ENCODE measurements around the gene STAG3.
"Not testable (repeated sequence)": the region's sequence is repeated elsewhere in the genome, so short reads cannot be mapped to it uniquely, and the experiment has no call there.

Gene STAG3

DNA sequence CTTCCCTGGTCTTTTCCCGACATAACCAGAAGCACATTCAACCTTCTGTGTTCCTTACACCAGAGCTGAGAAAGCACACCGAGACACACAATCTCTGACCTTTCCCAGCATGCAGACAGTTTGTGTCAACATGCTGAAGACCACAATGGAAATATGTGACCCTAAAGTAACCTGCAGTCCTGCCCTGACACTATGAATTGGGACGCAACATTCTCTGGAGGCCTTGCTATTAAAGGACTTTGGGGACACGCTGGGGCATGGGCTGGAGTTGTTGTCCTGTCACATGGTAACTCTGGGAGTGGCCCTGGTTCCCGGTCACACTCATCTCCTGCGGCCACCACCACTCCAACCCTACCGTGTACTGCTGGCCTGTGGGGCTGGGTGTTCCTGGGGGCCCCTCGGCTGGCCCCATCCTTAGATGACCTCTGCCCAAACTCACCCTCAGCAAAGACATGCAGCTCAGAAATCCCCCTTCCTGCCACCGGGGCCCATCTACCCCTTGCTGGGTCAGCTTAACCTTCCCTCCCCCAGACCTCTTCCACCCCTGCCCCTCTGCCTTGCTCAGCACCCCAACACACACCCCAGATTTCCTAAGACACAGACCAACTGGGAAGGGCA lies 67.4 kb downstream of the STAG3 start:
- H3K27ac Mint-ChIP-seq: peak overlapping the region in 1 of 2 donors; percentile 57
- H3K27me3 Mint-ChIP-seq; DNase-seq; H3K9me3 Mint-ChIP-seq; ATAC-seq (replicated peaks); H3K4me3 Mint-ChIP-seq: not testable (repeated sequence)
- H3K36me3 Mint-ChIP-seq (ENCODE audit: insufficient read depth): peaks cover 14% of the 10 kb centered on the region
- peaks cover 7 to 12% of the 10 kb centered on the region in 2 donors for H3K4me1 Mint-ChIP-seq (ENCODE audit: low read depth in 2 of 2)

DNA sequence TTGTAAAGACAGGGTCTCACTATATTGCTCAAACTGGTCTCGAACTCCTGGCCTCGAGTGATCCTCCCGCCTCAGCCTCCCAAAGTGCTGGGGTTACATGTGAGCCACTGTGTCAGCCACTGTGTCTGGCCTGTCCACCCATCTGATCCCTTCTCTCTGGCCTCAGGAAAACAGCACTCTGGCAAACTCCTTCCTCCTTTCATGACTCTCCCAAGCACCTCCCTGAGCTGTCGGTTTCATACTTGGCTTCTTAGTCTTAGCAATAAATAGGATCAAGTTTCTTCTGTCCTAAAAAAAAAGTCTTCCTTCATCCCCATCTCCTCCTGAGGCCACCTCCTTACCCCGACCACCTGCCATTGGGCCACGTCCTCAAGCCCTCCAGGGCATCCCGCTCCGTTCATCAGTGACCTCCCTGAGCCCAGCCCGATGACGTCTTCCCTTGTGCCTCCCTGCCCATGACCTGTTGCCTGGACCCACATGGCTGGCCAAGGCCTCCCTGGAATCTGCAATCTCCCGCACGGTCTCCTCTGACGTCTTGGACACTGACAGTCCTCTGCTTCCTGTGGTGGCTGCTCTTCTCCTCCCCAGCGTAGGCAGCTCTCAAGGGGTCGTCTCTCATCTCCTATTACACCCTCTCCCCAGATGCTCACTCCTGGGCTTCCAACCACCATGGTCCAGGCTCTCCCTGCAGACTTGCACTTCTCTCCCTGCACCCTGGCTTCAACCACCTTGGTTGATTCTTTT lies 68.6 kb downstream of the STAG3 start:
- H3K4me1 Mint-ChIP-seq (ENCODE audit: low read depth in 2 of 2): peaks cover 7 to 12% of the 10 kb centered on the region in 2 donors
- H3K9me3 Mint-ChIP-seq; DNase-seq; H3K4me3 Mint-ChIP-seq; H3K27me3 Mint-ChIP-seq; ATAC-seq (replicated peaks): not testable (repeated sequence)
- peaks cover 14% of the 10 kb centered on the region for H3K36me3 Mint-ChIP-seq (ENCODE audit: insufficient read depth)
- peak overlapping the region; percentile 57 to 85 for H3K27ac Mint-ChIP-seq

DNA sequence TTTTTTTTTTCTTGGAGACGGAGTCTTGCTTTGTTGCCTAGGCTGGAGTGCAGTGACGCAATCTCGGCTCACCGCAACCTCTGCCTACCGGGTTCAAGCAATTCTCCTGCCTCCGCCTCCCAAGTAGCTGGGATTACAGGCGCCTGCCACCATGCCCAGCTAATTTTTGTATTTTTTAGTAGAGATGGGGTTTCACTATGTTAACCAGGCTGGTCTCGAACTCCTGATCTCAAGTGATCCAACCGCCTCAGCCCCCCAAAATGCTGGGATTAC lies 69.1 kb downstream of the STAG3 start:
- DNase-seq; ATAC-seq (replicated peaks); H3K27ac Mint-ChIP-seq; H3K9me3 Mint-ChIP-seq; H3K27me3 Mint-ChIP-seq; H3K4me3 Mint-ChIP-seq: not testable (repeated sequence)
- Mint-ChIP-seq H3K36me3 (ENCODE audit: insufficient read depth) (peaks cover 14% of the 10 kb centered on the region), H3K4me1 (ENCODE audit: low read depth in 2 of 2) (peaks cover 7 to 12% of the 10 kb centered on the region in 2 donors)

DNA sequence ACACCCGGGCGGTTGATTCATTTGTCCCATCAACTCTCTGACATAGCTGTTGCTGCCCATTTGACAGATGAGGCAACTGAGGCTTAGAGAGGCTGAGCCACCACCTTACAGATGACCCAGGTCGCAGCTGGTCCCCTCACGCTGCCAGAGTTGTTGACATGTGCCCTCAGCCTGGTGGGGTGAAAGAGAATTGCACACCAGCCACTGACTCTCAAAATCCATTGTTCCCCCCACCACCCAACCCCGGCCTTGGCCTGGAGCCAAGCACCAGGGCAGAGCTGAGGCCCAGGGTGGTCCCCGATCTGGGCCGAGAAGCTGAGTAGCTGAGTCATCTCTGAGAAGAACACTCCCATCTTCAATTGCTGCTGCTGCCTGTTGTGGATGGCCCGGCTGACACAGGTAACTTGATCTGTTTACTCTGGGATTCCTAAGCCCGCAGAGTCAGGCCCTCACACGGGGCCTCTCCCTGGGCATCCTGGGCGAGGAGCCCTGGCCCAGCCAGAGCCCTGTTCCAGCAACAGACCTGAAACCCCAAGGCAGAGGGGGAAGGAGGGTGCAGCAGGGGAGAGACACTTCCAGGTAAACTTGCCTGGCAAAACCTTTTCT lies 69.5 kb downstream of the STAG3 start:
- no peak for ATAC-seq (replicated peaks)
- Mint-ChIP-seq H3K27me3 (no peaks in the 10 kb centered on the region), H3K9me3 (no peaks in the 10 kb centered on the region), H3K36me3 (ENCODE audit: insufficient read depth) (peaks cover 12% of the 10 kb centered on the region), H3K27ac (no peak overlapping the region), H3K4me1 (ENCODE audit: low read depth in 2 of 2) (peaks cover 7 to 12% of the 10 kb centered on the region in 2 donors), H3K4me3 (no peak overlapping the region)
- DNase-seq: no peak

DNA sequence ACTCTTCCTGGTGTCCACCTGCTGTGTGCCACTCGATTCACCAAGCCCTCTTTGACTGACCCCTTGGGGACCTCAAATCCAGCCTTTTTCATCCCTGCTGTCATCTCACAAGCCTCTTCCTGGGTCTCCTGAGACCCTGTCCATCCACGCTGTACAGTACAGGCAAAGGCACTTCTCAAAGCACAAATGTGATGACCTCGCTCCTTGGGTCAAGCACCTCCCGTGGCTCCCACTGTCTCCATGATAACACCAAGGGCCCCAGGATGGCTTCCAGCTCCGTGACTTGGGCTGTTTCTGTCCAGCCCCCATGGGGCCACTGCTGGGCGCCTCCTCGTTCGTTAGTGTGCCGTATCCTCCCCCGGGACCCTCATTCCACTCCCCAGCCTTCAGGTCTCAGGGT lies 70.8 kb downstream of the STAG3 start:
- Mint-ChIP-seq H3K36me3 (ENCODE audit: insufficient read depth) (peaks cover 10% of the 10 kb centered on the region), H3K4me3 (no peak overlapping the region), H3K27ac (peak overlapping the region in 1 of 2 donors; percentile 55), H3K4me1 (ENCODE audit: low read depth in 2 of 2) (peaks cover 2 to 7% of the 10 kb centered on the region in 2 donors), H3K9me3 (no peaks in the 10 kb centered on the region), H3K27me3 (no peaks in the 10 kb centered on the region)
- DNase-seq (no peak), ATAC-seq (replicated peaks) (no peak)

DNA sequence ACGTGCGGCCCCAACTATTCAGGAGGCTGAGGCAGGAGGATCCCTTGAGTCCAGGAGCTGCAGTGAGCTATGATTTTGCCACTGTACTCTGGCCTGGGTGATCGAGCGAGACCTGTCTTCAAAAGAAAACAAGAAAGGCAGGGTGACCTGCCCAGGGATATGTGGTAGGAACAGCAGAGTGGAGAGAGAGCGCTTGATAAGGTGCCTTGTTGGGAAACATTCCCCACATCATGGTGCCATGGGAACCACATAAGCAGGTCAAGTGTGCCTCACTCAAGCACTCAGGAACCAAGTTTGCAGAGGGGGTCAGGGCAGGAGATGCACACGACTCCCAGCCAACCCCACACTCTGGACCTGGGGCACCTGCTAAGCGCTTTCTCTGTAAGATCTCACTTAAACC lies 79.3 kb downstream of the STAG3 start:
- Mint-ChIP-seq H3K4me1 (ENCODE audit: low read depth in 2 of 2) (peaks cover 1 to 3% of the 10 kb centered on the region in 2 donors), H3K27ac (peak overlapping the region in 1 of 2 donors; percentile 23), H3K4me3 (no peak overlapping the region), H3K27me3 (no peaks in the 10 kb centered on the region), H3K9me3 (no peaks in the 10 kb centered on the region), H3K36me3 (ENCODE audit: insufficient read depth) (peaks cover 12% of the 10 kb centered on the region)
- DNase-seq (no peak), ATAC-seq (replicated peaks) (no peak)

DNA sequence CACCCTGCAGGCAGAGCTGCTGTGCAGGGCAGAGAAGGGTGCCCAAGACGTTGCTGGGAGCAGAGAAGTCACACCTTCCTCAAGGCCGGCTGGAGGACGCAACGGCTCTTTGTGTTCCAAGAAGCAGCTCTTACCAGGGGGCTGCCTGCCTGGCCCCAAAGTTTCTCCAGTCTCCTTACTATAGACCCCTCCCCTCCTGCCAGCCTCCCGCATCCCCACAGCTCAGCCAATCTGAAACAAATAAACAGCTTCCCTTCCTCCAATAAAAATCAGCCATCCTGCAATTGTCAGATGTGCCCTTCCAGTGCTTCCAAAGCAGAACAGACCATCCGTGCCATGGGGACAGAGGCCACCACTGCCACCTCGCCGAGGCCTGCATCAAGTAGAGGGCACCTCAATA lies 82.3 kb downstream of the STAG3 start:
- not testable (repeated sequence) for H3K27me3 Mint-ChIP-seq; DNase-seq; H3K4me3 Mint-ChIP-seq; H3K4me1 Mint-ChIP-seq (ENCODE audit: low read depth in 2 of 2); ATAC-seq (replicated peaks); H3K9me3 Mint-ChIP-seq
- Mint-ChIP-seq H3K27ac (peak overlapping the region in 1 of 2 donors; percentile 31), H3K36me3 (ENCODE audit: insufficient read depth) (peaks cover 12% of the 10 kb centered on the region)

DNA sequence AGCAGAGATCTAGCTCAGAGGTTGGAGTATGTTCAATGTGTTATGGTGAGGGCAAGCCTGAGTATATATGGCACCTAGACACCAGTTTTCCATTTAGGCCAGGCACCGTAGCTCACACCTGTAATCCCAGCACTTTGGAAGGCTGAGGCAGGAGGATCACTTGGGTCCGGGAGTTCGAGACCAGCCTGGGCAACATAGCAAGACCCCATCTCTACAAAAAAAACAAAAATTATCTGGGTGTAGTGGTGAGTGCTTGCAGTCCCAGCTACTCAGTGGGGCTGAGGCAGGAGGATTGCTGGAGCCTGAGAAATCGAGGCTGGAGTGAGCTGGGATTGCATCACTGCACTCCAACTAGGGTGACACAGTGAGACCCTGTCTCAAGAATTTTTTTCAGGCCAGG lies 85.2 kb downstream of the STAG3 start:
- not testable (repeated sequence) for H3K4me3 Mint-ChIP-seq; ATAC-seq (replicated peaks); H3K36me3 Mint-ChIP-seq (ENCODE audit: insufficient read depth); H3K9me3 Mint-ChIP-seq; DNase-seq; H3K27me3 Mint-ChIP-seq; H3K27ac Mint-ChIP-seq
- peaks cover 8 to 11% of the 10 kb centered on the region in 2 donors for H3K4me1 Mint-ChIP-seq (ENCODE audit: low read depth in 2 of 2)

All from effector memory CD8-positive, alpha-beta T cell (primary cell).